ENCODE measurements around the gene MSX2.

- TF ChIP-seq ZBTB21 (tag by site-specific recombination; IDR thresholded peaks at IDR 0.05) (no peak), ZNF76 (tag by site-specific recombination; IDR thresholded peaks at IDR 0.05; ENCODE audit: borderline replicate concordance, low read depth) (no peak), ZBTB8A (tag by site-specific recombination; IDR thresholded peaks at IDR 0.05) (no peak), ZBTB7A (tag by site-specific recombination; IDR thresholded peaks at IDR 0.05; ENCODE audit: low read depth) (no peak), ZNF621 (tag by site-specific recombination; IDR thresholded peaks at IDR 0.05) (no peak), ZNF501 (tag by site-specific recombination; IDR thresholded peaks at IDR 0.05) (no peak)
- TF ChIP-seq, protein P1, sequence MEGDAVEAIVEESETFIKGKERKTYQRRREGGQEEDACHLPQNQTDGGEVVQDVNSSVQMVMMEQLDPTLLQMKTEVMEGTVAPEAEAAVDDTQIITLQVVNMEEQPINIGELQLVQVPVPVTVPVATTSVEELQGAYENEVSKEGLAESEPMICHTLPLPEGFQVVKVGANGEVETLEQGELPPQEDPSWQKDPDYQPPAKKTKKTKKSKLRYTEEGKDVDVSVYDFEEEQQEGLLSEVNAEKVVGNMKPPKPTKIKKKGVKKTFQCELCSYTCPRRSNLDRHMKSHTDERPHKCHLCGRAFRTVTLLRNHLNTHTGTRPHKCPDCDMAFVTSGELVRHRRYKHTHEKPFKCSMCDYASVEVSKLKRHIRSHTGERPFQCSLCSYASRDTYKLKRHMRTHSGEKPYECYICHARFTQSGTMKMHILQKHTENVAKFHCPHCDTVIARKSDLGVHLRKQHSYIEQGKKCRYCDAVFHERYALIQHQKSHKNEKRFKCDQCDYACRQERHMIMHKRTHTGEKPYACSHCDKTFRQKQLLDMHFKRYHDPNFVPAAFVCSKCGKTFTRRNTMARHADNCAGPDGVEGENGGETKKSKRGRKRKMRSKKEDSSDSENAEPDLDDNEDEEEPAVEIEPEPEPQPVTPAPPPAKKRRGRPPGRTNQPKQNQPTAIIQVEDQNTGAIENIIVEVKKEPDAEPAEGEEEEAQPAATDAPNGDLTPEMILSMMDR (tag by site-specific recombination; IDR thresholded peaks at IDR 0.05) = no peak
Observed at GRCh38 chr5:174694611-174695010, 29.8 kb upstream of the MSX2 start.

Data from HEK293 (cell line).